ENCODE data around the gene PDSS2. TPM values are rescaled to one million over a fixed set of nuclear protein-coding genes. Genes with fewer than 3 reads are reported as not detected.

The PDSS2 gene
- total and polyA plus RNA-seq, 2 of the 4 experiments (the other 2 are of a cell fraction) = 8.6 to 9.2 TPM

- Histone ChIP-seq H2BK15ac (ENCODE audit: low read depth, low read length) (no peak overlapping the region), H3K27ac (ENCODE audit: insufficient read depth, low read length) (no peak overlapping the region), H2AK5ac (ENCODE audit: low read depth, low read length) (peak overlapping the region; percentile 30; the same call in 1 of the 2 replicates), H4K5ac (ENCODE audit: low read depth, low read length) (no peak overlapping the region), H3K18ac (ENCODE audit: low read depth, low read length) (no peak overlapping the region), H3K9me3 (ENCODE audit: control insufficient read depth, insufficient read depth, low read length) (no peaks in the 10 kb centered on the region), H3K79me1 (ENCODE audit: low read depth in 1 of 2, low read length in 2 of 2) (peaks cover 0 to 16% of the 10 kb centered on the region in 2 experiments; a peak in 1 of 4 replicates), H4K20me1 (ENCODE audit: insufficient read depth, low read length) (no peaks in the 10 kb centered on the region; the same call in 1 of the 2 replicates), H2BK20ac (ENCODE audit: low read depth, low read length) (no peak overlapping the region), H3K23ac (ENCODE audit: low read depth, low read length) (no peak overlapping the region), H3K9ac (ENCODE audit: low read depth, low read length) (no peak overlapping the region), H3K9me1 (ENCODE audit: insufficient read depth, low read length) (no peaks in the 10 kb centered on the region), H4K8ac (ENCODE audit: low read depth in 2 of 2, low read length in 2 of 2) (no peak overlapping the region), H3K56ac (ENCODE audit: extremely low read depth, insufficient read depth, low read length) (no peak overlapping the region), H2AFZ (replicated peaks; ENCODE audit: low read length, poor library complexity) (no peak overlapping the region), H3K4me3 (ENCODE audit: insufficient read depth, low read depth, low read length) (no peak overlapping the region), H3K4me2 (ENCODE audit: low read depth, low read length) (no peak overlapping the region), H3K4me1 (ENCODE audit: control insufficient read depth, insufficient read depth, low read length) (peaks cover 3% of the 10 kb centered on the region), H2BK5ac (ENCODE audit: low read depth, low read length, poor library complexity, severe bottlenecking) (no peak overlapping the region), H3K4ac (ENCODE audit: low read depth, low read length) (no peak overlapping the region; the same call in 1 of the 2 replicates), H3K14ac (replicated peaks; ENCODE audit: low read depth, low read length) (no peak overlapping the region), H3K27me3 (ENCODE audit: control insufficient read depth, insufficient read depth, low read length) (no peaks in the 10 kb centered on the region), H3K36me3 (ENCODE audit: control insufficient read depth, insufficient read depth, low read length) (no peaks in the 10 kb centered on the region), H4K91ac (ENCODE audit: insufficient read depth, low read depth, low read length) (no peak overlapping the region), H2BK120ac (ENCODE audit: low read depth, low read length) (no peak overlapping the region), H2AK9ac (replicated peaks; ENCODE audit: low read depth, low read length, poor library complexity) (no peak overlapping the region)
- TF ChIP-seq MAFK (IDR thresholded peaks at IDR 0.05; ENCODE audit: low read depth, low read length) (no peak), MXI1 (IDR thresholded peaks at IDR 0.05; ENCODE audit: borderline replicate concordance, low read depth, low read length) (no peak), FOS (IDR thresholded peaks at IDR 0.05; ENCODE audit: low read depth, low read length) (no peak), NFE2L2 (IDR thresholded peaks at IDR 0.05; ENCODE audit: low read depth, low read length) (no peak), RAD21 (IDR thresholded peaks at IDR 0.05; ENCODE audit: low read length) (no peak), MAZ (IDR thresholded peaks at IDR 0.05; ENCODE audit: borderline replicate concordance, low read depth, low read length) (no peak), CEBPB (IDR thresholded peaks at IDR 0.05; ENCODE audit: low read depth, low read length) (no peak), ELK1 (IDR thresholded peaks at IDR 0.05; ENCODE audit: borderline replicate concordance, low read depth, low read length) (no peak), BHLHE40 (IDR thresholded peaks at IDR 0.05; ENCODE audit: low read depth, low read length) (no peak), CHD1 (IDR thresholded peaks at IDR 0.05; ENCODE audit: low read depth, low read length) (no peak), POLR2A (IDR thresholded peaks at IDR 0.05; ENCODE audit: low read depth, low read length) (no peak), SMC3 (IDR thresholded peaks at IDR 0.05; ENCODE audit: low read depth, low read length) (no peak), RFX5 (IDR thresholded peaks at IDR 0.05; ENCODE audit: low read depth, low read length) (no peak), USF2 (IDR thresholded peaks at IDR 0.05; ENCODE audit: low read depth, low read length) (no peak), RCOR1 (IDR thresholded peaks at IDR 0.05; ENCODE audit: insufficient replicate concordance, low read length) (no peak), CTCF (conservative IDR thresholded peaks at IDR 0.05; ENCODE audit: low read depth, low read length) (no peak)
- POLR2A ChIA-PET (ENCODE audit: unreplicated experiment) = no interaction called here
- no TSS peak for BruUV-seq (replicated peaks)
- intact Hi-C loops (cut with micrococcal nuclease) = no loop called here
- dilution Hi-C loops (cut with HindIII; ENCODE audit: low sequenced_read_pairs, unreplicated experiment) = no loop called here
- DNase-seq (no peak), ATAC-seq (ENCODE audit: low read depth) (no peak)
- CTCF ChIA-PET = no interaction called here
- no CpG with 5 or more reads among the region's 2 CpGs for WGBS, 2 experiments (ENCODE audit: extremely low coverage in 2 of 2, insufficient read length in 1 of 2)
- in situ Hi-C loops (cut with MboI; ENCODE audit: low sequenced_read_pairs) = loop anchor here (10.0 kb wide), 2 partner anchors 349 to 371 kb away; no protein-coding TSS in a partner anchor
These were observed 36.6 kb upstream of the PDSS2 start for GRCh38 chr6:107495971-107496370.

All from IMR-90 (cell line).